NCI-H345 treated with DMSO at 0.1 percent for 48 hours (cell line): Measurements from ENCODE around the gene CNTNAP2.
"Not testable (repeated sequence)": the region's sequence is repeated elsewhere in the genome, so short reads cannot be mapped to it uniquely, and the experiment has no call there.

Experiments
- DNase-seq: peaks from one replicate; lab custom pipeline; 2025; ENCODE audit not compliant: unreplicated experiment; lab: John Stamatoyannopoulos, UW

CNTNAP2 gene

DNA sequence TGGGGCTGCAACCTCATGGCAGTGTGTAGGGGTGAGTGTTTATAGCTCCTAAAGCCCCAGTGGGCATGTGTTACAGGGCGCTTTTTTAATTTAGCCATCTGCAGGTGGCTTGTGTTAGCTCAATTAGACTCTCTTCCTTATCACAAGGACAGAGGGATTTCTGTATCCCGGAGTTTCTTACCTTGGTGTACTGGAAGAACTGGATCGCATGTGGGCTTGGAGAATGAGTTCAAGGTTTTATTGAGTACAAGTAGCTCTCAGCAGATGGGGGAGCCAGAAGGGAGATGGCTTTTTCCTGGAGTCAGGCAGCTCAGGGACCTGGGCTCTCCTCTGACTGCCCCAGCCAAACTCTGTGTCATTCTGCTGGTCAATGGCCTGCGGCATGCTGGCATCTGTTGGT lies 2320.4 kb downstream of the CNTNAP2 start:
- DNase-seq: no peak

DNA sequence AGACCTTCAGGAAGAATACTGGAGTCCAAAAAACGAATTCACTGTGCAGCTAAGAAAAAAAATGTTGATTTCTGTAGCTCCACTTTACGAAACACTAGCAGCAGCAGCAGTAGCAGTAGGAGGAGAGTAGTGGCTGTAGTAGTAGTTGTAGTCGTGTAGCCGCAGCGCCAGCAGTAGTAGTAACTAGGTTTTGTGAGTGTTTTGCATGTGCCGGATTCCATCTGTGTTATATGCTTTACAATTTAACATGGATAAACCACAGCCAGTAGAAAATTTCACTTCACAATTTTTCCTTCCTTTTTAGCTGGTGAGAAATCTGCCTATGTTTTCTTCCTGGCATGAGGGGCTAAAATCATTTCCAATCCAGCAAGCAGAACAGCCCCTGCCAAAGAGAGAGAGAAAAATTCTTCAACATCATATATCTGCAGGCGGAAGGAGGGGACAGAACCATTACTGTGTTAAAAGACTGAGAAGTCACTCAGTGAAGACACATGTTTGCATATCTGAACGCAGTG lies 2325.6 kb downstream of the CNTNAP2 start:
- no peak for DNase-seq

DNA sequence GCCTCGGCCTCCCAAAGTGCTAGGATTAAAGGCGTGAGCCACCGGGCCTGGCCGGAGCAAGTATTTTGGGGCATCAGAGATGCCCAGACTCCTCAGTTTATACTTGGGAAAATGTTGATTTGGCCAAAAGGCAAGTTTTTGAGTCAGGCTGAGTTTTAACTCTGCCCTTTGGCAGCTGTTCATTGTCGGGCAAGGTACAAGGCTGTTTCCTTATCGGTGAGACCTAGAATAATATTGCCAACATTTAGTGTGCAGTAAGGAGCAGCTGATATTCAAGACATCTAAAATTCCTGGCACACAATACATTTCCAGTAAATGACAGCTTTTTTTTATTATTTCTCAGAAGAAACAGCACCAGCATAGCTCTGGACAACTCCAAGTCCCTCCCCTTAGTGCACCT lies 2326.3 kb downstream of the CNTNAP2 start:
- DNase-seq: no peak

DNA sequence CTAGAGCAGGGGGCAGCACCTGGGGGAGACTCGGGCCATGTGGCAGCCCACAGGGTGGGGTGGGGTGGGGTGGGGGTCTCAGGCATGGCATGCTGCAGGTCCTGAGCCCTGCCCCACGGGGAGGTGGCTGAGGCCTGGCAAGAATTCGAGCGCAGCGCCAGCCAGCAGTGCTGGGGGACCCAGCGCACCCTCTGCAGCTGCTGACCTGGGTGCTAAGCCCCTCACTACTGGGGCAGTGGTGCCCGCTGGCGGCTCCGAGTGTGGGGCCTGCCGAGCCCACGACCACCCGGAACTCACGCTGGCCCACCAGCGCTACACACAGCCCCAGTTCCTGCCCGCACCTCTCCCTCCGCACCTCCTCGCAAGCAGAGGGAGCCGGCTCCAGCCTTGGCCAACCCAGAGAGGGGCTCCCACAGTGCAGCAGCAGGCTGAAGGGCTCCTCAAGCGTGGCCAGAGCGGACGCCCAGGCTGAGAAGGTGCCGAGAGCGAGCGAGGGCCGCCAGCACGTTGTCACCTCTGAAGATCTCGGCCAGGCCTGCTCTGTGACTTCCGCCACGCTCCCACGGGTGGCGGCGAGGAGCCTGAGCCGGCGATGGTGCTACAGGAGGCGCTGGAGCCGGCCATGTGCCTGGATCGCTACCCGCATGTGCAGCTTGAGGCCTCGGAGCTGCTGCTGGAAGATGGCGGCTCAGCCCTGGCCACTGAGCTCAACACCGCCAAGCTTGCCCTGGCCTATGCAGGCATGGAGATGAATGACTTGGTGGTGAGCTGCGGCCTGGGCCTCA lies 2328.9 kb downstream of the CNTNAP2 start:
- DNase-seq: no peak

DNA sequence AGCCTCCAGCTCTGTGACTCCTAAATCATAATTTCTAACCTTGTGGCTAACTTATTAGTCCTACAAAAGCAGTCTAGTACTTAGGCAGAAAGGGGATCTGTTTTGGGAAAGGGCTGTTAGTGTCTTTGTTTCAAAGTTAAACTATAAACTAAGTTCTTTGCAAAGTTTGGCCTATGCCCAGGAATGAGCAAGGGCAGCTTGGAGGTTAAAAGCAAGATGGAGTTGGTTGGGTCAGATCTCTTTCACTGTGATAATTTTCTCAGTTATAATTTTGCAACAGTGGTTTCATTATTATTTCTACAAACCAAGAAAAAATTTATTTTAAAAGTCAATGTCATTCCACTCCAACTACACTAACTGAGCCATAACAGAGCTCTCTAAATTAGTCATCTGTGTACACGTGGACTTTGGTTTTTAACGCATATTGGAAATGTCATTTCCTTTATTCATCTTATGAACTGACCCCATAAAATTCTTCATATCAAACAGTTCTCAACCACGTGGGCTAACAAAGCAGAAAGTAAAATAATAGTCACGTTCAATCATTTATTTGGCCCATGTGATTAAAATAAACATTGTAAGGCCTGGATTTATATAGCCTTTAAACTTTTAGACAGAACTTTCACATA lies 2330.7 kb downstream of the CNTNAP2 start:
- no peak for DNase-seq

DNA sequence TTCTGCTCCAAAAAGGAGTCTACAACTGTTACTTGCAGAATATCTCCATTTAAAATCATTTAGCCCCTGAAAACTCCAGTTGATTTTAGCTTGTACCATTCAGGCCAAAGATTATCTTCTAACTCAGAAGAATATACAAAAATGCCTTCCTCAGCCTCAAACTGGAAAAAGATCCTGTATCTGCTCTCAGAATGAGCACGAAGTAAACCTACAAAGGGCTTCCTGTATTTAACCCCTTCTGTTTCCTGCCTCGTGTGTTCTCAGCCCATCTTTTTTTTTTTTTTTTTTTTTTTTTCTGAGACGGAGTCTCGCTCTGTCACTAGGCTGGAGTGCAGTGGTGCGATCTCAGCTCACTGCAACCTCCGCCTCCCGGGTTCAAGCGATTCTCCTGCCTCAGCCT lies 2334.9 kb downstream of the CNTNAP2 start:
- not testable (repeated sequence) for DNase-seq

DNA sequence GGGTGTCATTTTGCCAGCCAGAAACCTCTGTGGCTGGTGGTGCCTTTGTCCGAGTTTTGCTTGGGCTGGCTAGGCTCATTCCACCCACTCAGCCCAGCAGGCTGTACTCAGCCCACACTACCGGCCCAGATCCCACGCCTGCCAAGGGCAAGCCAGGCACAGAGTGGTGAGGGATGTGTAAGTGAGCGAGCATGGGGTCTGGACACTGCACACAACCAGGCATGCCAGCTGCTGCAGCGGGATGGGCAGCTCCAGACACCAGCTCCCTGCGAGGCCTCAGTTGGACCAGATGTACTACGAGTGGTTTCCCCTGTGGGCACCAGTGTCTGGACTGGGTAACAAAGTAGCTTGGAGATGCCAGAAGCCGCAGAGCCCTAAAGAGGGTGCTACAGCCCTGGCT lies 2339.8 kb downstream of the CNTNAP2 start:
- no peak for DNase-seq

DNA sequence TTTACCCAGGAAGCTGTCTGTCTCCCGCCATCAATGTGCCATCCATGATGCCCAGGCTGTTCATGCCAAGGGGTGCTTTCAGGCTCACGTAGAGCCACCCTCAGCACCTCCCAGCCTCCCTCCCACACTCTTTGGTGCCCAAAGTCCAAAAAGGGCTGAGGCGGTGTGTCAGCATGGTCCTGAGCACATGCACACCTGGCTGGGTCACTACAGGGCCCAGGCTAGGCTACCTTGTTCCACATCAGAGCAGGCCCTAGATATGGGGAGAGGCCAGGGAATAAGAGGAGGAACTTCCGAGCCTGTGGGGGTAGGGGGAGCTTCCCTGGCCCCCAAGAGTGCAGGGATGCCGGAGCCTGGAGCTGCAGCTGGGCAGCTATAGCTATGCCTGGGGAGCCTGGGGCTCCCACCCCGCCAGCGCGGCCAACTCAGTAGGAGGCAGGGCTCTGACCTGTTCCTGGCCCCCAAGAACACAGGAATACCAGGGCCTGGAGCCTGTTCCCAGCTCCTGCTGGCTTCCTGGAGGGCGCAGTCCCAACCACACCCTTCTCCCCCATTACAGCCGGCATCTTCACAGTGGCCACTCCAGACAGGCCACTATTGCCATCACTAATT lies 2340.8 kb downstream of the CNTNAP2 start:
- DNase-seq: no peak

DNA sequence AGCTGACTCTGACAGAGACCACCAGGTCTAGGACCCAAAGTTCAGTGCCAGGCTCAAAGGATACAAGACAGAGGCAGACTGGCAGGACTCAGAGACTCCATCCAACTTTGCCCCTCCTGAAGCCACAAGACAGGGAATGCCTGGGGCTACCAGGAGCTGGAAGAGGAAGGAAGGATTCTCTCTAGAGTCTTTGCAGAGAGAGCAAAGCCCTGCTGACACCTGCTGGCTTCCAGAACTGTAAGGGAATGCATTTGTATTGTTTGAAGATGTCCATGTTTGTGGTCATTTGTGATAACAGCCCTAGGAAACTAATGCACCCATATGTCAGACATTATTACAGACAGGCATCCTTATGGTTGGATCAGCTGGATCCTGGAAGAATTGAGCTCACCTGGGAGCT lies 2341.7 kb downstream of the CNTNAP2 start:
- no peak for DNase-seq

DNA sequence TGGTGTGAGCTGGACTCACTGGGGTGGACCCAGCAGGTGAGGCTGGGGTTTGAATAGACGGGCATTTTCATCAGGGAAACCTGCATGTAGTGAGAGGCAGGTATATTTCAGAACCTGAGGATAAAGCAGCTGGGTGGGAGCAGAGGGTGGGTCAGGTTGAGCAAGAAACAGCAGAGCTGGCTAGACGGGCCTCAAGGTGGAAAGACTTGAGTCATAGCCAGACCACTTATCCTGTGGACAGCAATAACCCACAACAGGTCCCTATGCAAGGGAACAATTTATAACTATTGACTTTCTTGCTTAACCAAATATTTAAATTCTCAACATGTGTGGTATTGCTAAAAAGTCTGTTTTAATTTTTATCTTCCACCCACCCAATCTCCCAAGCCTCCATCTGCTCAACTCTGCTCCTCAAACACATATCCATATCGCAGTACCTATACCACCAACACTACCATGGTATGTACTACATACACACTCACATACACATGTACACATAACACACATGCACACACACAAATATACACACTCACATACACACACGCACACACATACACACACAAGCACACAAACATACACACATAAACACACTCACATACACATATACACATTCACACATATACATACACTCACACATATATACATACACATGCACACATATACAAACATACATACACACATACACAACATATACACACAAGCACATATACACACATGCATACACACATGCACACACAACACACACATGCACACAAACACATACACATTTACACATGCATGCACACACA lies 2345.0 kb downstream of the CNTNAP2 start:
- DNase-seq: no peak

DNA sequence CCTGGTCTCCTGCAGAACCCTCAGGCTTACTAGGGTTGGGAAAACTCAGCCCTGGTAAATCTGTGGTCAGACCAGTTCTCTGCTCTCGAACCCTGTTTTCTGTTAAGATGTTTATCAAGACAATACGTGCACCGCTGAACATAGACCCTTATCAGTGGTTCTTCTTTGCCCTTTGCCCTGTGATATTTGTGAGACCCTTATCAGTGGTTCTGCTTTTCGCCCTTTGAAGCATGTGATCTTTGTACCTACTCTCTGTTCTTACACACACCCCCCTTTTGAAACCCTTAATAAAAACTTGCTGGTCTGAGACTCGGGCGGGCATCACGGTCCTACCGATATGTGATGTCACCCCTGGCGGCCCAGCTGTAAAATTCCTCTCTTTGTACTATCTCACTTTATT lies 2346.2 kb downstream of the CNTNAP2 start:
- DNase-seq: not testable (repeated sequence)

DNA sequence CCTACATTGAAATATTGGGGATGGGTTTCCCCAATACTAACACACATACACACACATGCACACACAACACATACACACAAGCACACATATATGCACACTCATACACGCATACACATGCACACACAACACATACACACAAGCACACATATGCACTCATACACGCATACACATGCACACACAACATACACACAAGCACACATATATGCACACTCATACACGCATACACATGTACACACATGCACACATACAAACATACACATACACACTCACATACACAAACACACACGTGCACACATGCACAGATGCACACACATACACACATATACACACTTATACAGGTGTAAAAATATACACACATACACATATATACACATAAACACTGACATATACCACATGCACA lies 2346.6 kb downstream of the CNTNAP2 start:
- no peak for DNase-seq

DNA sequence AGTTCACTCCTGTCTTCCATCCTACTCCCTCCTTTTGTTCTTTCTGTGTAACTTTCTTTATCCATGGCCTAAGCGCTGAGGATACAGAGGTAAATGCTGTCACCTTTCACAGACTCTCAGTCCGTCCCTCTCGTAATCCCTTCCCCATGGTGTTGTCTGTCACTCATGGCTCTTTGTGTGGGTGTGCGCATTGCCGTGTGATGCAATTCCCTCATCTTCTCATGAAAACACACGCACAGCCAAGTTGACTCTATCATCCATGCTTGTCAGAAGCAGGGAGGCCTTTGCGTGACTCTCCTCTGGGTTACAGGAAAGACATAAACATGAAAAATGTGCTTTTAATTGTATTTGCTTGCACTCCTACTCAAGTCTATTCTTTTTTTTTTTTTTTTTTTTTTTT lies 2348.3 kb downstream of the CNTNAP2 start:
- DNase-seq: no peak

DNA sequence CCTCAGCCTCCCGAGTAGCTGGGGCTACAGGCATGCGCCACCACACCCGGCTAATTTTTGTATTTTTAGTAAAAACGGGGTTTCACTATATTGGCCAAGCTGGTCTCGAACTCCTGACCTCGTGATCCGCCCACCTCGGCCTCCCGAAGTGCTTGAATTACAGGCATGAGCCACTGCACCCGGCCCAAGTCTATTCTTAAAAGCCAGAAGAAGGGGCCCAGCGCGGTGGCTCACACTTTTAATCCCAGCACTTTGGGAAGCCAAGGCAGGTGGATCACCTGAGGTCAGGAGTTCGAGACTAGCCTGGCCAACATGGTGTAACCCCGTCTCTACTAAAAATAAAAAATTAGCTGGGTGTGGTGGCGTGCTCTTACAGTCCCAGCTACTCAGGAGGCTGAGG lies 2348.8 kb downstream of the CNTNAP2 start:
- DNase-seq: not testable (repeated sequence)

DNA sequence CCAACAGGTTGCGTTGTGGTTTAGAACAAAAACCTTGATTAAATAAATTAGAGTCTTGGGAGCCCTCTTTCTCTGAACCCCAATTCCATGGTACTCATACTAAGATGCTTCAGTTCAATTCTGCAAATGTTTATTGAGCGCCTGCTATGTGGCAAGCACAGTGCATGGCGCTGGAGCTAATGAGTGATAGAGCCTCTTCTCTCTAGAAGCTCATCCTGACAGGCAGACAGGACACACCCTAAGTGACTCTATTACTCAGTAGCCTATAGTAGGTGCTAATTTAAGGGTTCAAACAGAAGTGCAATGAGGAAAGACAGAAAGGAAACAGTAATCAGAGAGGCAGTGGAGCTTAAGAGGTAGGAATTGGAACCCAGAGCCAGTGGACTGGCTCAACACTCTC lies 2349.5 kb downstream of the CNTNAP2 start:
- DNase-seq: no peak

DNA sequence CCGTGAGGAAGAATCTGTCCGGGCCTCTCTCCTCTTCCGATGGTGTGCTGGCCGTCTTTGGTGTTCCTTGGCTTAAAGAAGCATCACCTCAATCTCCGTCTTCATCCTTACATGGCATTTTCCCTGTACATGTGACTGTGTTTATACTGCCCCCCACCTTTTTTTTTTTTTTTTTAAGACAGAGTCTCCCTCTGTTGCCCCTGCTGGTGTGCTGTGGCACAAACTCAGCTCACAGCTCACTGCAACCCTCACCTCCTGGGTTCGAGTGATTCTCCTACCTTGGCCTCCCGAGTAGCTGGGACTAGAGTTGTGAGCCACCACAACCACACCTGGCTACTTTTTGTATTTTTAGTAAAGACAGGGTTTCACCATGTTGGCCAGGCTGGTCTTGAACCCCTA lies 2352.1 kb downstream of the CNTNAP2 start:
- no peak for DNase-seq
